Nephron (organoid): Measurements from ENCODE around the gene SNX17.
"Not testable (repeated sequence)": the region's sequence is repeated elsewhere in the genome, so short reads cannot be mapped to it uniquely, and the experiment has no call there.

Source experiments
- H3K27ac Mint-ChIP-seq, 3 experiments: 2 replicates each; pipeline ENCODE4 v1.8.0; 2020; ENCODE audit warnings: mixed read lengths in 3 of 3, mild to moderate bottlenecking in 2 of 3, moderate library complexity in 1 of 3
- H3K27me3 Mint-ChIP-seq: 2 replicates; pipeline ENCODE4 v1.8.0; 2021; ENCODE audit warnings: low read depth, mild to moderate bottlenecking, moderate library complexity, mixed read lengths
- H3K36me3 Mint-ChIP-seq: 2 replicates; pipeline ENCODE4 v1.8.0; 2020; ENCODE audit warnings: low read depth, mixed read lengths
- H3K4me1 Mint-ChIP-seq: 2 replicates; pipeline ENCODE4 v1.8.0; 2020; ENCODE audit warnings: mixed read lengths
- H3K4me3 Mint-ChIP-seq, 3 experiments: 2 replicates each; pipeline ENCODE4 v1.8.0; 2020; ENCODE audit warnings: mild to moderate bottlenecking in 3 of 3, mixed read lengths in 3 of 3, moderate library complexity in 2 of 3
- H3K9me3 Mint-ChIP-seq: 2 replicates; pipeline ENCODE4 v1.8.0; 2020; ENCODE audit warnings: mixed read lengths
- CTCF ChIP-seq, 3 experiments: fragments of 200-600 bp; sonication (generic); IDR thresholded peaks; one replicate each; pipeline ENCODE4 v1.5.0; 2021; ENCODE audit warnings: antibody characterized with exemption in 3 of 3; ENCODE audit not compliant: unreplicated experiment in 3 of 3

The SNX17 gene

GRCh38 chr2:27351802-27352598, 18.4 kb upstream of the SNX17 start:
- H3K36me3 Mint-ChIP-seq: peaks cover 13% of the 10 kb centered on the region
- H3K9me3 Mint-ChIP-seq: no peaks in the 10 kb centered on the region
- H3K27me3 Mint-ChIP-seq: no peaks in the 10 kb centered on the region
- no peak overlapping the region for H3K4me3 Mint-ChIP-seq
- peaks cover 17% of the 10 kb centered on the region for H3K4me1 Mint-ChIP-seq
- H3K27ac Mint-ChIP-seq: peak overlapping the region in 1 of 3 experiments; percentile 8
- no peak for TF ChIP-seq CTCF (IDR thresholded peaks at IDR 0.05; ENCODE audit: unreplicated experiment in 3 of 3)

DNA sequence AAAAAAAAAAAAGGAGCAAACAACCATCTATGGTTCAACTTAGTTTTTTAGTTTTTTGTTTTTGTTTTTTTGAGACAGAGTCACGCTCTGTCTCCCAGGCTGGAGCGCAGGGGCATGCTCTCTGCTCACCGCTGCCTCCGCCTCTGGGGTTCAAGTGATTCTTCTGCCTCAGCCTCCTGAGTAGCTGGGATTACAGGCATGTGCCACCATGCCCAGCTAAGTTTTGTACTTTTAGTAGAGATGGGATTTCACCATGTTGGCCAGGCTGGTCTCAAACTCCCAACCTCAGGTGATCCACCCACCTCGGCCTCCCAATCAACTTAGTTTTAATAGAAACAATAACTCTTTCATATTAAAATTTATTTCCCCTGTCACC, 17.0 kb upstream of the SNX17 start:
- Mint-ChIP-seq H3K27ac (peak overlapping the region in 1 of 3 experiments; percentile 67), H3K36me3 (peaks cover 15% of the 10 kb centered on the region), H3K4me1 (peaks cover 25% of the 10 kb centered on the region)
- H3K27me3 Mint-ChIP-seq, H3K4me3 Mint-ChIP-seq, H3K9me3 Mint-ChIP-seq: not testable (repeated sequence)

DNA sequence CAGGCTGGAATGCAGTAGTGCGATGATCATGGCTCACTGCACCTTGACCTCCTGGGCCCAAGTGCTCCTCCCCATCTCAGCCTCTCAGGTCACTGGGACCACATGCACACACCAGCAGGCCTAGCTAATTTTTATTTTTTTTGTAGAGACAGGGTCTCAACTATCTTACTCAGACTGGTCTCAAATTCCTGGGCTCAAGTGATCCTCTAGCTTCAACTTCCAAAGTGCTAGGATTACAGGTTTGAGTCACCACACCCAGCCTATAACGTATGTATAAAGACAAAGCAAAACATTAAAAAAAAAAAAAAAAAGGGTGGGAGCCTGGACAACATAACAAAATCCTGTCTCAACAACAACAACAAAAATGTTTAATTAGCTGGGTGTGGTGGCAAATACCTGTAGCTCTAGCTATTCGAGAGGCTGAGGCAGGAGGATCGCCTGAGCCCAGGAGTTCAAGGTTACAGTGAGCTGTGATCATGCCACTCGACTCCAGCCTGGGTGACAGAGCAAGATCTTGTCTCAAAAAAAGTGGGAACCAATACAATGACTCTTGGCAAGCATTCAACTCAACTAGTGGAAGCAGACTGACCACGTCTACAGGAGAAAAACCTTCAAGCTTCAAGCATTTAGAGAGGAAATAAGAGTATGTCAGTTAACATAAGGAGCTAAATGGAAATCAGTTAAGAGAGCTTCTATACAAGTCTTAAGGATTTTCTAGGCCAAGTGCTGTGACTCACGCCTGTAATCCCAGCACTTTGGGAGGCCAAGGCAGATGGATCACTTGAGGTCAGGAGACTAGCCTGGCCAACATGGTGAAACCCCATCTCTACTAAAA, 16.4 kb upstream of the SNX17 start:
- Mint-ChIP-seq H3K9me3 (peaks cover 3% of the 10 kb centered on the region), H3K36me3 (peaks cover 19% of the 10 kb centered on the region), H3K4me3 (peak overlapping the region; percentile 77 to 81 (median 78)), H3K27me3 (no peaks in the 10 kb centered on the region), H3K4me1 (peaks cover 30% of the 10 kb centered on the region), H3K27ac (peak overlapping the region in 2 of 3 experiments; percentile 15 to 67)
- TF ChIP-seq CTCF (IDR thresholded peaks at IDR 0.05; ENCODE audit: unreplicated experiment in 3 of 3): no peak

- TF ChIP-seq CTCF (IDR thresholded peaks at IDR 0.05; ENCODE audit: unreplicated experiment in 3 of 3): no peak
- Mint-ChIP-seq H3K27me3 (no peaks in the 10 kb centered on the region), H3K27ac (peak overlapping the region in 2 of 3 experiments; percentile 15 to 67), H3K4me3 (peak overlapping the region; percentile 98 to 100 (median 99)), H3K9me3 (peaks cover 3% of the 10 kb centered on the region), H3K4me1 (peaks cover 30% of the 10 kb centered on the region), H3K36me3 (peaks cover 19% of the 10 kb centered on the region)
Observed at GRCh38 chr2:27354597-27354927, 15.9 kb upstream of the SNX17 start.

DNA sequence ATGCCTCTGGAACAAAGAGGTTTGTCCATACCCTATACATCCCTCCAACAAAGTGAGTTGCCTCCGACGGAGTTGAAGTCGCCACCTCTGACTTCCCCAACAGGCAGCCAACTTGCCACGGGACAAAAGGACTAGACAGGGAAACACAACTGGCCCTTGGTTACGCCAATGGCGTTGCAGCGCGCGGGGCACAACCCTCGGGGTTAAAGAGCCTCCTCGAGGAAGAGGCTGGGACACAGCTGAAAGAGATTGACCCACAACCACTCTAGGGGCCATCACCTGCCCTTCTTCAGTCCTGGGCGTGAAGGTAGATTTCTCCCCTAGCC, 14.4 kb upstream of the SNX17 start:
- no peaks in the 10 kb centered on the region for H3K27me3 Mint-ChIP-seq
- peaks cover 17% of the 10 kb centered on the region for H3K36me3 Mint-ChIP-seq
- peaks cover 3% of the 10 kb centered on the region for H3K9me3 Mint-ChIP-seq
- no peak for TF ChIP-seq CTCF (IDR thresholded peaks at IDR 0.05; ENCODE audit: unreplicated experiment in 3 of 3)
- peak overlapping the region; percentile 98 to 100 (median 99) for H3K4me3 Mint-ChIP-seq
- H3K4me1 Mint-ChIP-seq: peaks cover 30% of the 10 kb centered on the region
- peak overlapping the region; percentile 98 to 100 (median 98) for H3K27ac Mint-ChIP-seq

GRCh38 chr2:27356382-27357181, 13.8 kb upstream of the SNX17 start, which contains the start of gene GTF3C2:
TSS of gene GTF3C2 (minus strand) at chr2:27356764. CDS start at chr2:27343554, 13,210 bp downstream.
- Mint-ChIP-seq H3K9me3 (peaks cover 3% of the 10 kb centered on the region), H3K4me3 (peak within 1 kb of the TSS; percentile 98 to 100 (median 99)), H3K4me1 (peaks cover 30% of the 10 kb centered on the region), H3K27me3 (no peaks in the 10 kb centered on the region), H3K36me3 (peaks cover 21% of the 10 kb centered on the region), H3K27ac (peak within 1 kb of the TSS; percentile 98 to 100 (median 98))
- TF ChIP-seq CTCF (IDR thresholded peaks at IDR 0.05; ENCODE audit: unreplicated experiment in 3 of 3): no peak
